ENCODE results near the gene OR6F1.

Gene OR6F1

GRCh38 chr1:247721222-247721621 is 4.8 kb upstream of the OR6F1 start:
- TF ChIP-seq REST (IDR thresholded peaks at IDR 0.05; ENCODE audit: insufficient read depth in 1 of 2, low read depth in 2 of 2, low read length in 2 of 2) (no peak), SIN3A (IDR thresholded peaks at IDR 0.05; ENCODE audit: borderline replicate concordance, insufficient read depth, low read length) (no peak), POLR2AphosphoS5 (IDR thresholded peaks at IDR 0.05; ENCODE audit: low read depth, low read length) (no peak), TAF1 (IDR thresholded peaks at IDR 0.05; ENCODE audit: borderline replicate concordance, insufficient read depth, low read length) (no peak), FOXP2 (optimal IDR thresholded peaks at IDR 0.05; ENCODE audit: borderline replicate concordance, extremely low read depth, extremely low read length, insufficient read depth) (no peak)

GRCh38 chr1:247713753-247714152 is 2.7 kb downstream of the OR6F1 start:
- no peak for TF ChIP-seq SIN3A (IDR thresholded peaks at IDR 0.05; ENCODE audit: borderline replicate concordance, insufficient read depth, low read length)

GRCh38 chr1:247701338-247701737 is 15.1 kb downstream of the OR6F1 start:
- TF ChIP-seq POLR2AphosphoS5 (IDR thresholded peaks at IDR 0.05; ENCODE audit: low read depth, low read length) (no peak), FOXP2 (optimal IDR thresholded peaks at IDR 0.05; ENCODE audit: borderline replicate concordance, extremely low read depth, extremely low read length, insufficient read depth) (no peak), REST (IDR thresholded peaks at IDR 0.05; ENCODE audit: insufficient read depth in 1 of 2, low read depth in 2 of 2, low read length in 2 of 2) (no peak), SIN3A (IDR thresholded peaks at IDR 0.05; ENCODE audit: borderline replicate concordance, insufficient read depth, low read length) (no peak), TAF1 (IDR thresholded peaks at IDR 0.05; ENCODE audit: borderline replicate concordance, insufficient read depth, low read length) (no peak)

- TF ChIP-seq SIN3A (IDR thresholded peaks at IDR 0.05; ENCODE audit: borderline replicate concordance, insufficient read depth, low read length) (no peak), TAF1 (IDR thresholded peaks at IDR 0.05; ENCODE audit: borderline replicate concordance, insufficient read depth, low read length) (no peak), REST (IDR thresholded peaks at IDR 0.05; ENCODE audit: insufficient read depth in 1 of 2, low read depth in 2 of 2, low read length in 2 of 2) (no peak), FOXP2 (optimal IDR thresholded peaks at IDR 0.05; ENCODE audit: borderline replicate concordance, extremely low read depth, extremely low read length, insufficient read depth) (no peak), POLR2AphosphoS5 (IDR thresholded peaks at IDR 0.05; ENCODE audit: low read depth, low read length) (no peak)
Measured at GRCh38 chr1:247681288-247681897, 35.1 kb downstream of the OR6F1 start.

- TF ChIP-seq REST (IDR thresholded peaks at IDR 0.05; ENCODE audit: insufficient read depth in 1 of 2, low read depth in 2 of 2, low read length in 2 of 2) (no peak), TAF1 (IDR thresholded peaks at IDR 0.05; ENCODE audit: borderline replicate concordance, insufficient read depth, low read length) (no peak), SIN3A (IDR thresholded peaks at IDR 0.05; ENCODE audit: borderline replicate concordance, insufficient read depth, low read length) (no peak)
Measured at GRCh38 chr1:247680171-247680570, 36.3 kb downstream of the OR6F1 start.

Data from PFSK-1 (cell line).